Karpas-422 (cell line): ENCODE measurements around the gene HCN4. TPM values are rescaled to one million over a fixed set of nuclear protein-coding genes. Genes with fewer than 3 reads are reported as not detected.
A peak's percentile ranks its signal among the peaks of the same experiment; 100 is the strongest.

Experiments
- DNase-seq: peaks from one replicate; pipeline ENCODE4 v3.0.0-alpha.2; 2015
- H2AFZ ChIP-seq: fragments of 200-600 bp; sonication (generic); 2 replicates; pipeline ENCODE4 v1.6.1; 2014; ENCODE audit warnings: antibody characterized with exemption, low read length, mixed read lengths
- H3K27ac ChIP-seq: fragments of 200-600 bp; sonication (generic); 2 replicates; pipeline ENCODE4 v1.5.1; 2014; ENCODE audit warnings: mild to moderate bottlenecking, low read length, moderate library complexity
- H3K27me3 ChIP-seq: fragments of 200-600 bp; sonication (generic); 2 replicates; pipeline ENCODE4 v1.6.1; 2014; ENCODE audit warnings: low read length, mixed read lengths
- H3K36me3 ChIP-seq: fragments of 200-600 bp; sonication (generic); 2 replicates; pipeline ENCODE4 v1.6.1; 2014; ENCODE audit warnings: low read length, mixed read lengths; ENCODE audit not compliant: insufficient read depth
- H3K4me1 ChIP-seq: fragments of 200-600 bp; sonication (generic); 2 replicates; pipeline ENCODE4 v1.6.1; 2014; ENCODE audit warnings: mild to moderate bottlenecking, low read length, mixed read lengths
- H3K4me2 ChIP-seq: fragments of 200-600 bp; sonication (generic); 2 replicates; pipeline ENCODE4 v1.6.1; 2014; ENCODE audit warnings: low read length, low read depth, mild to moderate bottlenecking; ENCODE audit not compliant: poor library complexity, severe bottlenecking
- H3K4me3 ChIP-seq: fragments of 200-600 bp; sonication (generic); 2 replicates; pipeline ENCODE4 v1.5.1; 2014; ENCODE audit warnings: mild to moderate bottlenecking, antibody characterized with exemption, low read length, mixed read lengths
- H3K79me2 ChIP-seq: fragments of 200-600 bp; sonication (generic); 2 replicates; pipeline ENCODE4 v1.6.1; 2014; ENCODE audit warnings: mild to moderate bottlenecking, low read length, mixed read lengths
- H3K9ac ChIP-seq: fragments of 200-600 bp; sonication (generic); 2 replicates; pipeline ENCODE4 v1.6.0; 2014; ENCODE audit warnings: low read length
- H3K9me2 ChIP-seq: fragments of 200-600 bp; sonication (generic), shearing (Covaris generic); replicated peaks from 2 replicates; pipeline ENCODE4 v1.6.0; 2014; ENCODE audit warnings: mild to moderate bottlenecking, low read length, moderate library complexity; ENCODE audit not compliant: insufficient read depth
- H3K9me3 ChIP-seq: fragments of 300-700, 200-600 bp; sonication (generic); 2 replicates; pipeline ENCODE4 v1.6.1; 2014; ENCODE audit warnings: low read length, mixed read lengths
- H4K20me1 ChIP-seq: fragments of 200-600 bp; sonication (generic); 2 replicates; pipeline ENCODE4 v1.6.1; 2014; ENCODE audit warnings: mild to moderate bottlenecking, antibody characterized with exemption, low read length, low read depth; ENCODE audit not compliant: insufficient read depth
- total RNA-seq: library from RNA; depleted of rRNA; stranded (reverse); fragments of >200 nt; shearing (Covaris generic); gene quantifications from 2 replicates; pipeline ENCODE4 v1.2.3, GENCODE V29; 2014; ENCODE audit warnings: low replicate concordance; rRNA removed

Gene HCN4
- total RNA-seq, 1 experiment from 2014 or later: not detected

DNA sequence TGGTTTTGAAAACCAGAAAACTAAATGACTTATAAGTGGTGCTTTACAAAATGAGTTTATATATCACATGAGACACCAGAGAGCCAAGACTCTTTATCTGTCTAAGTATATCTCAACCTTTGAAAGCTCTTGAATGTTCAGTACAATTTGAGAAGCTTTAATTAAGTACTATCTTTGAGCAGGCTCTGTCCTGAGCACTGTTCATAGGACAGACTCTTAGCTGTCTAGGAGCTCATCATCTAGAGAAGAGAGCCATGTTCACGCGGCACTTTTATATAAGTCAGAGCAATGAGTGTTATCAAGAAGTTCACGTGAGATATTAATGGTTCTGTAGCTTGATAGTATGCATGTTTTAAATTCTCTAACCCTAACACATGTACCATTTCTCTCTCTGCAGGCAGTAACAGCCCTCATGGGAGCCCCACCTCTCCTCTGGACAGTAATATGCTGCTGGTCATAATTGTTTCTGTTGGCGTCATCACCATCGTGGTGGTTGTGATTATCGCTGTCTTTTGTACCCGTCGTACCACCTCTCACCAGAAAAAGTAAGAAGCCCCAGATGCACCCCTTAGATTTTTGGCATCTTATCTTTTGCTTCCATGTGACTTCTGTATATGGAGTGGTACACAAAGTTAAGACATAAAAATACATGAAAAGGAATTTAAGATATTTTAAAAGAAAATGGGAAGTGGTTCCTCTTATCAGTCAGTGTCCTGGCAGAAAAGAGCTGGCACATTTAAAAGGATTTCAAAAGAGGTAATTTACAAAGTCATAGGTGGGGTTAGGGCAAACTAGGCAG, 86.0 kb downstream of the HCN4 start:
- H3K36me3 ChIP-seq: no peaks in the 10 kb centered on the region
- H3K4me1 ChIP-seq: no peaks in the 10 kb centered on the region
- H2AFZ ChIP-seq: no peak overlapping the region
- H3K4me3 ChIP-seq: no peak overlapping the region
- no peaks in the 10 kb centered on the region for H3K9me2 ChIP-seq
- no peak overlapping the region for H3K9ac ChIP-seq
- no peaks in the 10 kb centered on the region for H3K9me3 ChIP-seq
- no peaks in the 10 kb centered on the region for H3K27me3 ChIP-seq
- H3K4me2 ChIP-seq: no peak overlapping the region
- DNase-seq: no peak
- no peaks in the 10 kb centered on the region for H4K20me1 ChIP-seq
- H3K79me2 ChIP-seq: no peaks in the 10 kb centered on the region
- no peak overlapping the region for H3K27ac ChIP-seq

DNA sequence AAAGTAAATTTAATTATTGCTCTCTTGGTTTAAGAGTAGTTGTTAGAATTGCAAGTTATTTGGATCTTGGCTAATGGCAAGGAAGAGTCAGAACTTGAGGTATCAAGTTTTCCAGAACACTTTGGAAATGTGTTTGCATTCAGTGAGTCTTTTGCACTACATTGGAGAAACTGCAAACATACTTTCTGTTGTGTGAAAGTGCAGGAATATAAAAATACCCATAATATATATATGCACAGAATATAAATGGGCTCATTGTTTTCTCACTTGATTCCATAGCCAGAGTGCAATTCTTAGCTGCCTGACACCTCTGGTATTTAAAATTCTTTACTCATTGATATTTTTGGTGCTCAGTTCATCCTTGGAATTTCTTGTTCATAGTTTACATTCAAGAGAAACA, 92.9 kb downstream of the HCN4 start:
- Histone ChIP-seq H3K4me3 (no peak overlapping the region), H2AFZ (no peak overlapping the region)

DNA sequence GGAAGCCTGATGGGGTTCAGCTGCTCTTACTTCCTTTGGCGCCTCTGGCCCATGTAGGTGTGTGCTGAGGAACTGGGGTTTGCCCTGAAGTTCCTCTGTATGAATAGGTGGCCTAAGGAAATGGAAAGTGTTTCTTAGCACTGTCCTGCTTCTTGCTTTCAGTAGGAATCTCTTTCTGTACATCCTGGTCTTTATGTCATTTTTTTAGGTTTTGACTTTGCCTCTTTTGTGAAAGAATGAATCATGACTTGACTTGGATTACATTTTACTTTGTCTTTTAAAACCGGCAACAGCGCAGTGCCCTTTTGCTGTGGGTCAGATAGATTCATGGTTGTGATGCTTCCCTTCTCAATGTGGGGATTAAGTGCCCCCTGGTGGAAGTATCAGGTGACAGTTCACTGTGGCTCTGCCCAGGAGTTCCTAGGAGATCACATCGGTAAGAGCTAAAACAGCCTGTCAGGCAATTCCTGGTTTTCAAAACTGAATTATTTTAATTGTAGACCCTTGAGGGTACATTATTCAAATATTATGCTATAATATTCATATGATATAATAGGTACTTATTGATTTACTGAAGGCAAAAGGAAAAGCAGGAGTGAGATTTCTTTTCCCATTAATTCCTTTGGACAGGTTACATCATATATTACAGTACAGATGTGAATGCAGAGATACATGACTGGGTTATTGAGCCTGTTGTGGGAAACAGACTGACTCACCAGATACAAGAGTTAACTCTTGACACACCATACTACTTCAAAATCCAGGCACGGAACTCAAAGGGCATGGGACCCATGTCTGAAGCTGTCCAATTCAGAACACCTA, 95.4 kb downstream of the HCN4 start:
- Histone ChIP-seq H3K4me3 (no peak overlapping the region), H2AFZ (no peak overlapping the region), H3K79me2 (no peaks in the 10 kb centered on the region), H4K20me1 (no peaks in the 10 kb centered on the region), H3K9ac (no peak overlapping the region), H3K4me1 (no peaks in the 10 kb centered on the region), H3K27ac (no peak overlapping the region), H3K4me2 (no peak overlapping the region), H3K36me3 (no peaks in the 10 kb centered on the region), H3K9me2 (no peaks in the 10 kb centered on the region), H3K9me3 (no peaks in the 10 kb centered on the region), H3K27me3 (no peaks in the 10 kb centered on the region)
- peak; percentile 80 for DNase-seq

More for the DNA sequence above, 92.9 kb downstream of the HCN4 start:
- DNase-seq: no peak
- no peaks in the 10 kb centered on the region for H3K27me3 ChIP-seq
- no peaks in the 10 kb centered on the region for H3K36me3 ChIP-seq
- no peaks in the 10 kb centered on the region for H3K79me2 ChIP-seq
- H4K20me1 ChIP-seq: no peaks in the 10 kb centered on the region
- H3K27ac ChIP-seq: no peak overlapping the region
- H3K9me3 ChIP-seq: no peaks in the 10 kb centered on the region
- no peak overlapping the region for H3K9ac ChIP-seq
- H3K4me2 ChIP-seq: no peak overlapping the region
- no peaks in the 10 kb centered on the region for H3K4me1 ChIP-seq
- no peaks in the 10 kb centered on the region for H3K9me2 ChIP-seq

DNA sequence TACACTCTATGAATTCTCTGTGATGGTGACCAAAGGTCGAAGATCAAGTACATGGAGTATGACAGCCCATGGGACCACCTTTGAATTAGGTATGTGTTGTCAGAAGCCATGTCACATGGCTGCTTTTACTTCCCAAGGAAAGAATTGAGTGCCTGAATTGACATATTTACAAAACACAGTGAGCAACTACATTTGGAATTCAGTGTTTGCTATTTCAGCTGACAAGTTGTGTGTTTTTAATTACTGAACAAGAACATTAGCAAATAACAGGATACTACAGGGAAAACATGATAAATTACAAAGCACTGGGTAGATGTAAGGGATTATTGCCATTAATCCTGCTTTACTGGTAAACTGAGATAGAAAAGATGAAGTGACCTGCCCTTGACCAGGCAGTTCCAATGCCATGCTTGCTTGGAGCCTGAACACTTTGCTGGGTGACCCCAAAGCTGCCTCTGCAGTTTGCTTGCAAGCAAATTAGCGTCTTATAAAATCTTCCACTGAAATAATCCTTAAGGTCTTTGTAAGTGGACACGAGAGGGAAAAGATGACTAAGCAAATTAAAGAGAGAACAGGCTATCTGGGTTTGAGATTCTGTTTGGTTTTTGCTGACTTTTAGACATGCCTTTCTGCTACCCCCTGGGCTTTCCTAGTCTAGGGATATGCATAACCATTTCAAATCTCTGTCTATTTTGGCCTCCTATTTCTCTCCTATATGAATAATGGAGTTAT, 98.2 kb downstream of the HCN4 start:
- H2AFZ ChIP-seq: no peak overlapping the region
- no peak overlapping the region for H3K27ac ChIP-seq
- no peaks in the 10 kb centered on the region for H3K36me3 ChIP-seq
- H3K4me1 ChIP-seq: no peaks in the 10 kb centered on the region
- no peaks in the 10 kb centered on the region for H3K79me2 ChIP-seq
- H4K20me1 ChIP-seq: no peaks in the 10 kb centered on the region
- H3K9me2 ChIP-seq: no peaks in the 10 kb centered on the region
- no peak overlapping the region for H3K4me3 ChIP-seq
- DNase-seq: no peak
- no peaks in the 10 kb centered on the region for H3K27me3 ChIP-seq
- no peaks in the 10 kb centered on the region for H3K9me3 ChIP-seq
- no peak overlapping the region for H3K4me2 ChIP-seq
- H3K9ac ChIP-seq: no peak overlapping the region

Other genes starting within 250 kb of the HCN4 start
- gene REC114, start 74.2 kb upstream of the HCN4 start, total RNA-seq: not detected in 2 replicates